Measurements from ENCODE around the gene GIPR.
A peak's percentile ranks its signal among the peaks of the same experiment; 100 is the strongest.
"Not testable (repeated sequence)": the region's sequence is repeated elsewhere in the genome, so short reads cannot be mapped to it uniquely, and the experiment has no call there.

Gene GIPR

GRCh38 chr19:45667620-45668341, at the start of gene GIPR:
TSS of gene GIPR (plus strand) at chr19:45668221. CDS start at chr19:45669521, 1,300 bp downstream.
- DNase-seq (ENCODE audit: low read depth) = peak; percentile 36

DNA sequence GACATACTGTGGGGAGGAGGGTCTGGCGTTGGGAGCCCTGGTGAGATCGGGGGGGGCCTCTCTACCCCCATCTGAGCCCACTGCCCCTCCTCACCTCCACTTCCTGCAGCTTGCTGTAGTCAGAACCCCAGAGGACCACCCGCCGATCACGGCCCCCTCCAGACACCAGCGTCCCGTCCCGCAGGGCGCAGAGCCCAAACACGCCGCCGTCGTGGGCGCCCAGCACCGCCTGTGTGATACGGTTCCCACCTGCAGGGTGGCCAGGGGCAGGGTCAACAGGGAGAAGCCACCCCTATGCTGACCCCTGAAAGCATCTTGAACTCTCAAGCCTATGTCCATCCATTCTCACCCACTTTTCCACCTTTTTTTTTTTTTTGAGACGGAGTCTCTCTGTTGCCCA, 46.6 kb upstream of the GIPR start:
- no peak for DNase-seq (ENCODE audit: low read depth)

- no peak for DNase-seq (ENCODE audit: low read depth)
Observed at GRCh38 chr19:45621976-45622503, 46.0 kb upstream of the GIPR start.

DNA sequence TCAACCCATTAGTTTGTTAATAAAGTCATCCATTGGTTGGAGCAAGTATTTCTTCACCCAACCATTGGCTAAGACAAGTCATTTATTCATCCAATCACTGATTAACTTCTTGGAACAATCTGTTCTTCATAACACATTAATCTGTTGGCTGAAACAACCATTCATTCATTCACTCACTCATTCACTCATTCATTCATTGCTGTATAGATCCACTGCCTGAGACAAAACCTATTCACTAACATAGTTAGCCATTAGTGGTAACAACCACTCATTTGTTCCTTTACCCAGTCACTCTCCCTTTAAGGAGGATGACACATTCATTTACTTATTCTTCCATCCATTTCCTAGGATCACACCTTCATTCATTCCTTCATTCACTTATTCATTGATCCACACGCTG, 44.0 kb upstream of the GIPR start:
- no peak for DNase-seq (ENCODE audit: low read depth)

DNA sequence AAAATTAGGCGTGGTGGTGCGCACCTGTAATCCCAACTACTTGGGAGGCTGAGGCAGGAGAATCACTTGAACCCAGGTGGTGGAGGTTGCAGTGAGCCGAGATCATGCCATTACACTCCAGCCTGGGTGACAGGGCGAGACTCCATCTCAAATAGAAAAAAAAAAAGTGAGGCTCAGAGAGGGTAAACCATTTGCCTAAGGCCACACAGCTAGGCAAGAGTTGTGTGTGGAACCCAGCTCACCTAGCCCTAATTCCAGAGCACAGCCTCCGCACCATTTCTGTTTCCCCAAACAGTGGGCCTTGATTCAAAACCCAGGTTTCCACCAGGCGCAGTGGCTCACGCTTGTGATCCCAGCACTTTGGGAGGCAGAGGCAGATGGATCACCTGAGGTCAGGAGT, 39.8 kb upstream of the GIPR start:
- DNase-seq (ENCODE audit: low read depth) = not testable (repeated sequence)

DNA sequence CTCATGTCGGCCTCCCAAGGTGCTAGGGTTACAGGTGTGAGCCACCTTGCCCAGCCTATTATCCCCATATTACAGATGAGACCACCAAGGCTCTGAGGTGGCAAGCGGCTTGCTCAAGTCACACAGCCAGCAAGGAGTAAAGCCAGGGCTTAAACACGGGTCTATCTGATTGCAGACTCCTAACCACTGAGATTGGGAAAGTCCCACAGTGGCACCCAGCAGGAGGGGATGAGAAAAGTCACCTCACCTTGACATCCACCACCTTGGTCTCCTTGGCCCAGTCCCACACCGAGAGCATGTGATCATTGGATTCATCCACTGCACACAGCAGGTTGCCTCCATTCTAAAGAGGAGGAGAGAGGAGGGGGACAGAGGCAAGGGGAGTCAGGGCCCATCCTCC, 38.3 kb upstream of the GIPR start:
- DNase-seq (ENCODE audit: low read depth) = no peak

DNA sequence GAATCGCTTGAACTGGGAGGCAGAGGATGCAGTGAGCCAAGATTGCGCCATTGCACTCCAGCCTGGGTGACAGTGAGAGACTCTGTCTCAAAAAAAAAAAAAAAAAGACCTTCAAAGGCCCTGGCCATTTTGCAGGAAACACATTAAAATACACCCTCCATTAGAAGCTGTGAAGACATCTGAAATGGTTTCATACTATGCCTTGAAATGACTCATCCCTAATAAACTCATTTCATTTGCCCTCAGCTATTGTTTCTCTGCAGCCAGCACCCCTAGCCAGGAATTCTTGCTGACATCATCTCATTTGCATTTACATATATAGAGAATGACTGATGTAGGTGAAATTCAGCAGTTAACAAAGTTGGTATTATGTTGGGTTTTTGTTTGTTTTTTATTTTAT, 37.6 kb upstream of the GIPR start:
- no peak for DNase-seq (ENCODE audit: low read depth)

GRCh38 chr19:45632468-45633196, 35.4 kb upstream of the GIPR start:
- no peak for DNase-seq (ENCODE audit: low read depth)

DNA sequence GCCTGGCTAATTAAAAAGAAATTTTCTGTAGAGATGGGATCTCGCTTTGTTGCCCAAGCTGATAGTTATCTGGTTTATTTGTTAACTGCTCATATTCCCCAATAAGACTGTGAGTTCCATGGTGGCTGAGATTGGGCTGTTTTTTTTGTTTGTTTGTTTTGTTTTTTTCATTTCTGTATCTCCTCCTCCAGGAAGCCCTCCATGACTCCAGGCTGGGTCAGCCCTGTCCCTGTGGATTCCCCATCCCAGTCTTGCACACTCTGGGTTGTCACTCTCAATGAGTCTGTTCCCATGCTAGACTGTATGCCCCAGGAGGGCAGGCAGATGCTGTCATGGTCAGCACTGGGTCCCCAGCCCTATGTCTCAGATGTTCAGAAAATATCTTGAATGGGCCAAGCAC, 31.7 kb upstream of the GIPR start:
- DNase-seq (ENCODE audit: low read depth) = no peak

DNA sequence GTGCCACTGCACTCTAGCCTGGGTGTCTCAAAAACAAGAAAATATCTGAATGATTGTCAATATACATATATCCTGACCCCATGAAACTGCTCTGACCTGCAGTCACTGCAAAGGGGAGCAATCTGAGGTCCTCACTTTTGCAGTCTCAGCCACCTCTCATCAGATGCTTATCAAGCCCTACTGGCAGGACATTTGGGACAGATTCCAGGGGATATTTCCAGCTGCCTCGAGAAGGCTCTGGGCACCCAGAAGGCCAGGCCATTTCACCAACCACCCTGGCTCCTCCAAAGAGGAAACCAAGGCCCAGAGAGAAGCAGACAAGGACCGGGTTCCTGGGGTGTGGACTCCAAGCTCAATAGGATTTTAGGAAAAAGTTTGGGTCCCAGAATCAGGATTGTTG, 31.1 kb upstream of the GIPR start:
- no peak for DNase-seq (ENCODE audit: low read depth)

GRCh38 chr19:45637890-45638667, 29.9 kb upstream of the GIPR start:
- no peak for DNase-seq (ENCODE audit: low read depth)

GRCh38 chr19:45638930-45639729, 28.9 kb upstream of the GIPR start, which contains the start of gene EML2:
TSS of gene EML2 (minus strand) at chr19:45639397. CDS start at chr19:45639376, 21 bp downstream.
- DNase-seq (ENCODE audit: low read depth) = peak; percentile 37

- no peak for DNase-seq (ENCODE audit: low read depth)
Observed at GRCh38 chr19:45640849-45641273, 27.2 kb upstream of the GIPR start.

DNA sequence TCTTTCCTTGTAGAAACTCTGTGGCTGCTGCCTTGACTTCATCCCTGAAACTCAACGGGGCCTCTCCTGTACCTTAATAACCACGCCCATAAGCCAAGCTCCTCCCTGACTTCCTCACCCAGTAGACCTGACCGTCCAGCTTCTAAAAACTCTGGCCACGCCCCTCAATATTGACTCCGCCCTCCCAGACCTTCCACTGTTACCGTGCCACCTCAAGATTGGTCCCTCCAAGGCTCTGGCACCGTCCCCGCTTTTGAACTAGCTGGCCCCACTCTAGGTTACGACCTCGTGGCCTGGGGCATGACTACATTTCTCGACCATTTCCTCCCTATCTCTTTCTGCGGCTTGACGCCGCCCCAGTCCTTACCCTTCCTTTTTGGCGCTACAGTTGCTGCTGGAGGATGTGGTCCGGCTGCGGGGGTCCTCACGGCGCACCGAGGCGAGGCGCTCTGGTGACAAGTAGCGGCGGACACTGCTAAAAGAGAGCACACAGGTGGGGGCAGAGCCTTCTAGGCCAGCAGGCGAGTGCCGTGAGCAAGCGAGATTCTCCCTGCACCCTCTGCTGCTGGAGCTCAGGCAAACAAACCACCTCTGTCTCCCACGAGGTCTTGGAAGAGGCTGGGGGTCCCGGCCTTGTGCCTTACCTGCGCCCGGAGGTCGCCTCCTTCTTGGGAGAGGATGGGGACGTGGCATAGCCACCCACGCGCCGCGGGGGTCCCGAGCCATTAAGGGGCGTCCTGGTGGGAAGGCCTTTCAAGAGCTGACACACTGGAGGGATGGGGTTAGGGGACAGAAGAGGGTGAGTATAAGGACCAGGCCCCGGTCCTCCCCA, 26.5 kb upstream of the GIPR start:
- peak; percentile 46 for DNase-seq (ENCODE audit: low read depth)

- peak; percentile 81 for DNase-seq (ENCODE audit: low read depth)
Observed at GRCh38 chr19:45643024-45643926, 24.7 kb upstream of the GIPR start.

DNA sequence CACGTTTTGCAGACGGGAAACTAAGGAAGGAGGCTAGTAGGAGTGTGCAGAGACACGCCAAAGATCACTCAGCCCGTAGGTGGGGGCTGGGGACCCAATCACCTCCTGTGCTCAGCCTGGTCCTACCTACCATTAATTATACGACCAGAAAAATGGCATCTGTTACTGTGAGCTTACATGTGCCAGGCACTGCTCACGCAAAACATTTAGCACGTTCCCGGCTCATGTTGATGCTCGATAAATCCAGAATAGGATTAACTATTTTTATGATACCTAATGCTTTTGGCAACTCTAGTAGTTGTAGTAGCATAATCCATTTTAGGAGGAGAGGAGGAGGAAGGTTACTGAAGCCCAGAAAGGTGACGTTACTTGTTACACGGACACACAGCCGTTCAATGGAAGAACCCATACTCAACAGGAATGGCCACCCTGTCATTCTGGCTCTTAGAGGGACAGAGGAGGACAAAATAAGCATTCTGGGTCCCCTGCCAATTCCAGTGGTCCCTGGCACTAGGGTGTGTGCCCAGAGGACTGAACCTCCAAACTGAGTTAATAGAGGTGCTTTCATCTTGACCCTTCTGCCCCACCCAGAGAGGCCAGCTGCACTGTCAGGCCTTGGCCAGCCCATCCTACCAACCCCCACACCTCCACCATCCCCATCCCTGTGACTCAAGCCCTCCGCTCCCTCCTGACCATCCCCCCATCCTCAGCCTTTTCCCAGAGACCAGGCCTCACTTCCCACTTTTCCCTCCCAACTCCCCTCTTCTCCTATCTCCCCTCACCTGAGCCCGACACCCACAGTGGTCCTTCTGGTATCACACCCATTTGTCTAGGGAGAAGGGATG, 23.9 kb upstream of the GIPR start:
- no peak for DNase-seq (ENCODE audit: low read depth)

- DNase-seq (ENCODE audit: low read depth) = no peak
Observed at GRCh38 chr19:45645068-45645630, 22.9 kb upstream of the GIPR start.

DNA sequence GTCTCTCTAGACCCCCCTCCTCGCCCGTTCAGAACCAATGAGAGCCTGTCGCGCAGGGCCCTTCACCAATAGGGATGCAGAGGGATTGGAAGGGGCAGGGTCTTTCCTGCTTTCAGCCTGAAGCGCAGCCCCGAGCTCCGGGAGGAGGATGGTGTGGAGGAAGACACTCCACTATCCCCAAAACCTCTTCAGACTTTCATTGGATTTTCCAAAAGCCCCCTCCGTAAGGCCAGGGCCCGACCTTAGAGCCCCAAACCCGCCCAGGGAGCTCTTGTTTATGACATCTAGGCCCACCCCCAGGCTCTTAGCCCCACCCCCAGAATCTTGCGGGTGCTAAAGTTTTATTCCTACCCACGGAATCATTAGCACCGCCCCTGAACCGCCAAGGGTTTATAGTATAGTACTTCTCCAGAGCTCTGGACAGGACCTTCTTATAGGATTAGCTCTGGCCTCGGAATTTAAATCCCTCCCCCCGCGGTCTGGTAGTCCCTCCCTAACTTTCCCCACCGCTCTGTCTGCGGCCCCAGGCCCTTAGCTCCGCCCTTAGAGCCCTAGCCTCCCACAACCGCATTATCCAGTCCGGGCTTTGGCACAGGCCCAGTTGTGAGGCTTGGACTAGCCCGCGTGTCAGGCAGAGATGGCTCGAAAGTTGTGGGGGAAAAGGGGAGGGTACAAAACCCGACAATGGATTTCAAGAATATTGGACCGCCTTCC, 22.2 kb upstream of the GIPR start:
- DNase-seq (ENCODE audit: low read depth) = peak; percentile 49
